ENCODE data around the gene STPG2.

DNA sequence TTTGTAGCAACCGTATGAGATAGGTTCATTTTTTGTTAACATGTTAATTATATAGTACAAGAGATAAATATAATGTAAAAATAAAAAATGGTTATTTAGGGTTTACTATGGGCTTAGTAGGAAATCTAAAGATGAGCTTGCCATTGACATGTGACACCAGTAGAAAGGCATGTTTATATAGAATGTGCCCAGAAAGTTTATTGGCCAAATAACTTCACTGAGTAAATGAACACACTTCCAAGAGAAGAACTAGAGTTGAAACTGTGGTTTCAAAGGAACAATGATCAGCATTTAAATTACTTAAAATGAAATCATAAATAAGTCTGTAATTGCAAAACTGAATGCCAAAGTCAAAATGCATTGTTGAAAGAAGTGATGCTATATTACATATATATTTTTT, 503.3 kb downstream of the STPG2 start:
- no peak for TF ChIP-seq EP300 (IDR thresholded peaks at IDR 0.05; ENCODE audit: borderline replicate concordance in 1 of 2, low read depth in 2 of 2, low read length in 2 of 2)
- no peak for TF ChIP-seq JUND (IDR thresholded peaks at IDR 0.05; ENCODE audit: low read length)
- TF ChIP-seq POLR2A (IDR thresholded peaks at IDR 0.05; ENCODE audit: control extremely low read depth in 1 of 2, low read depth in 2 of 2, low read length in 2 of 2), result no peak
- no peak for TF ChIP-seq YY1 (IDR thresholded peaks at IDR 0.05; ENCODE audit: low read depth, low read length)

All from H1 (cell line).